HG03108 (cell line): Measurements from ENCODE around the gene PRAMEF26.
"Not testable (repeated sequence)": the region's sequence is repeated elsewhere in the genome, so short reads cannot be mapped to it uniquely, and the experiment has no call there.

Experiments
- ATAC-seq: cut with Tn5 transposase; IDR thresholded peaks from one replicate; pipeline ENCODE4 v1.9.1; 2021; ENCODE audit warnings: moderate library complexity; ENCODE audit not compliant: unreplicated experiment

Gene PRAMEF26

GRCh38 chr1:13155909-13156308, at the start of gene PRAMEF26:
PRAMEF26 (minus strand) TSS chr1:13156009; CDS start chr1:13153095, 2,914 bp downstream.
- ATAC-seq: not testable (repeated sequence)

DNA sequence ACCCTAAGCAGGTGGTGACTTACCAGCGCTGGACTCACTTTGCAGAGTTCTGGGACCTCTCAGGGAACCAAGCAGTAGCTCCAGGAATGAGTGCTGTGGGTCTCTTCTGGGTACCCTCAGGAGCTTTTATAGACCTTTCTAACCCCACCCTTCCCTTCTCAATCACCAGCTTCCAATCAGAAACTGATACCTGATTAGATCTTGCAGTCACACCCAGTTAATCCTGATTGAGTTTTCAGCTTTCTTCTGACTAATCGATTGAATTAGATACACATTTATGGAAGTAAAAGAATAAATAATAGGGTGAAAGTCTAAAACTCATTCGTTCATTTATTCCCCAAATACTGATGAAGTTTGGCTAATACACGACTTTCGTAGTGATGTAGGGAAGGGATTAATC, 45.5 kb upstream of the PRAMEF26 start, which contains the start of gene PRAMEF13:
Gene PRAMEF13 (minus strand): TSS at position 101 of the 400 bp plus-strand sequence. CDS start 1,820 bp downstream, outside the sequence.
- not testable (repeated sequence) for ATAC-seq

DNA sequence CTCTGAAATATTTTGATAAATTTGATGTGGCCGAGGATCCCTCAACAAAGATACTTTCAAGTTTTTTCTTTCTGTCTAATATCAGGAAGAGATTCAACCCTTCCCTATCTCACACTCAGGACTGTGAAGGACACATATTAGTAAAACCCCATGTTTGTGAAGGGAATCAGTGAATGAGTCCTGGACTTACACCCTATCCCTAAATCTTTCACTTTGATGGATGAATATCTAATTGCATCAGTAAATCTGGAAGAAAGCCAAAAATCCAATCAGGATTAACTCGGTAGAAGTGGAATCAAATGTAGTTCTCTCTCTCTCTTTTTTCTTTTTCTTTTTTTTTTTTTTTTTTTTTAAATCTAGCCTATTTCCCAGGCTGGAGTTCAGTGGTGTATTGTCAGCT, 15.7 kb upstream of the PRAMEF26 start, which contains the start of gene PRAMEF9:
Gene PRAMEF9 (plus strand): TSS at position 301 of the 400 bp plus-strand sequence. CDS start 3,433 bp downstream, outside the sequence.
- not testable (repeated sequence) for ATAC-seq

DNA sequence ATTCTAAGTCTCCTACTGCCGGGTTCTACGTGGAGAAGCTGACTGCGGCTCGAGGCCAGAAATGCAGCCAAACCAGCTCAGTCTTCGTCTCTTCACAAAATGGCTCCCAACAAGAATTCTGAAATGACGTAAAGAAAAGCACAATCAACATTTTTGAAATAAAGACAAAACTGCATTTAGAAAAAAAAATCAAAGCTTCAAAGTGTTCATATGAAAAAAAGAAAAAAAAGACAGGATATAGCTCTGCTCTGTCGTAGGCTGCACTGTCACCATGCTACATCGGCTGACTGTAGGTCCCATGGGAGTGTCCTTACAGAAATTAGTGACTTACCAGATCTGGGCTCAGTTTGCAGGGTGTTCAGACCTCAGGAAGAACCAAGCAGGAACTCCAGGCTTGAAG, 9.7 kb upstream of the PRAMEF26 start, which contains the start of gene HNRNPCL4:
Gene HNRNPCL4 (minus strand): TSS at position 101 of the 400 bp plus-strand sequence. CDS start 164 bp downstream, outside the sequence.
- ATAC-seq: not testable (repeated sequence)

DNA sequence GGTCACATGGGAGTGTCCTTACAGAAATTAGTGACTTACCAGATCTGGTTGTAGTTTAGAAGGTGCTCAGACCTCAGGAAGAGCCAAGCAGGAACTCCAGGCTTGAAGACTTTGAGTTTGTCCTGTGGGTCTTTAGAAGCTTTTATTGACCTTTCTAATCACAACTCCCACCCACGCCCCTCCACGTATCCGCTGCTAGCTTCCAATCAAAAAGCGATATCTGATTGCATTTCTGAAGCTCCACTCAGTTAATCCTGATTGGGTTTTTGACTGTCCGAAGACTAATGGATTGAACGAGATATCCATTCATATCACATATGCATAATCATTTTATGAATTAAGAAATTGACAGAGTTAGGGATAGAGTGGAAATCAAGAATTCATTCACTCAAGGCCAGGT, 39.1 kb downstream of the PRAMEF26 start, which contains the start of gene HNRNPCL2:
Gene HNRNPCL2 (minus strand): TSS at position 101 of the 400 bp plus-strand sequence. CDS start 454 bp downstream, outside the sequence.
- ATAC-seq: not testable (repeated sequence)
